Occipital lobe (tissue), 2 donors: ENCODE results near the gene GMDS. TPM values are rescaled to one million over a fixed set of nuclear protein-coding genes. Genes with fewer than 3 reads are reported as not detected.

ENCODE experiments used
- DNase-seq: peaks from one replicate; lab custom pipeline; 2025; lab: John Stamatoyannopoulos, UW
- total RNA-seq: library from RNA; depleted of rRNA; stranded (reverse); fragments of >200 nt; gene quantifications from one replicate; pipeline ENCODE4 v1.2.3, GENCODE V29; 2014

GMDS gene
- total RNA-seq, 1 donor from 2014 or later: 6.1 TPM

GRCh38 chr6:1812034-1812433 is 433.4 kb downstream of the GMDS start:
- no peak for DNase-seq

GRCh38 chr6:1810880-1811279 is 434.5 kb downstream of the GMDS start:
- no peak for DNase-seq

DNA sequence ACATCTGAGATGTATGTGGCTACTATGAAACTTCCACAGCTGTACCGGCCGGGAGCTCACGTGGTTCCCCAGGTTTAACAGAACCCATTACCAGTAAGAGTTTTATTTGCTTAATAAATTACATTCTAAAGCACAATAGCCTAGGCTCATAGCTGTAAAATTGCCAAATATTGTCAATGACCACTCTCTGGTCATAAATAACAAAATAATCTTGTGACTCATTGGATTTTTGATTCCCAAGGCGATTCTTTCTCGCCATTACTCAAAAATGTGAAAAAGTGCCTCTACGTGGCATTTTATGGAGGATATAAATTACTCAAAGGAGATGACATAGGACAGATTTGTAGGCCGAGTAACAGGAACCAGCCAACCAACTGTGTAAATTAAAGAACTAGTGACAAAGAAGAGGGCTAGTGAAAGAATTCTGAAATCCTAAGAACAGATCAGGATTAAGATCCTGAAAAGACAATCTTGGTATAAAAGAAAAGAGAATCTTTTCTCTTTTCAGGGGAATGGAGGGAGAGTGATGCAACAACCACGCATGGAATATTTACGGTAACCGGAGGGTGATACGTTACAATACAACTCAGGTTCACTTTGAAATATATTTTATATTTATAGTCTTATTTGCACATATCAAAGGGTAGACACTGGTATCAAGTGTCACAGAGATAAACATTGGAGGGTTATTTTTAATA is 436.0 kb downstream of the GMDS start:
- no peak for DNase-seq

DNA sequence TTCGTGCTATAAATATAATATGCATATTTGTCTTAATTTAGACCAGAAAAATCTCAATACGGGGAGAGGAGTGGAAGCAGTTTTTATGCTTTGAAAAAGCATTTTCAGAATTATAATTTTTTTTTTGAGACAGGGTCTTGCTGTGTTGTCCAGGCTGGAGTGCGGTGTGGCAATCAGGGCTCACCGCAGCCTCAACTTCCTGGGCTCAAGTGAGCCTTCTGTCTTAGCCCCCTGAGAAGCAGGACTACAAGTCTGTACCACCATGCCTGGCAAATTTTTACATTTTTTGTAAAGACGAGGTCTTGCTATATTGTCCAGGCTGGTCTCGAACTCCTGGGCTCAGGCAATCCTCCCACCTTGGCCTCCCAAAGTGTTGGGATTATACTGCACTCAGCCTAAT is 438.5 kb downstream of the GMDS start:
- no peak for DNase-seq

- DNase-seq: no peak
These were observed 442.7 kb downstream of the GMDS start for GRCh38 chr6:1802491-1803395.

GRCh38 chr6:1801401-1801800 is 444.0 kb downstream of the GMDS start:
- no peak for DNase-seq

- no peak for DNase-seq
These were observed 444.6 kb downstream of the GMDS start for GRCh38 chr6:1800845-1801244.

- no peak for DNase-seq
These were observed 446.5 kb downstream of the GMDS start for GRCh38 chr6:1798965-1799325.

GRCh38 chr6:1798303-1798964 is 447.0 kb downstream of the GMDS start:
- DNase-seq: no peak

DNA sequence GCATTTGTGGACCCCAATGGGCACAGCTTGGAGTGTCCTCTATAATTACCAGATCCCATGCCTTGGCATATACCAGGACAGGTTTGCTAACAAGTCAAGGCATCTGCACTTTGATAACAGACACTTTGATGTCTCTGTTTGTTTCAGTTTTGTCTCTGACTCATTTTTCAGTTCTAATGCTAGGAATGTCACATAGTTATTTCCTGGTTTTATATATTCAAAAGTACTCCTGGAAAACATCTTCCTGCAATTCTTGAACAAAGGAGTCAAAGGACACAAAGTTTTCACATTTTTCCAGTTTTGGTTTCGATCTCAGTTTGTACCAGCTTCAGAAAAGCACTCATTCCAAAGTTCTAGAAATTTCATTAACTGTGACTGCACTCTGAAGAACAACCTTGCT is 447.6 kb downstream of the GMDS start:
- no peak for DNase-seq

DNA sequence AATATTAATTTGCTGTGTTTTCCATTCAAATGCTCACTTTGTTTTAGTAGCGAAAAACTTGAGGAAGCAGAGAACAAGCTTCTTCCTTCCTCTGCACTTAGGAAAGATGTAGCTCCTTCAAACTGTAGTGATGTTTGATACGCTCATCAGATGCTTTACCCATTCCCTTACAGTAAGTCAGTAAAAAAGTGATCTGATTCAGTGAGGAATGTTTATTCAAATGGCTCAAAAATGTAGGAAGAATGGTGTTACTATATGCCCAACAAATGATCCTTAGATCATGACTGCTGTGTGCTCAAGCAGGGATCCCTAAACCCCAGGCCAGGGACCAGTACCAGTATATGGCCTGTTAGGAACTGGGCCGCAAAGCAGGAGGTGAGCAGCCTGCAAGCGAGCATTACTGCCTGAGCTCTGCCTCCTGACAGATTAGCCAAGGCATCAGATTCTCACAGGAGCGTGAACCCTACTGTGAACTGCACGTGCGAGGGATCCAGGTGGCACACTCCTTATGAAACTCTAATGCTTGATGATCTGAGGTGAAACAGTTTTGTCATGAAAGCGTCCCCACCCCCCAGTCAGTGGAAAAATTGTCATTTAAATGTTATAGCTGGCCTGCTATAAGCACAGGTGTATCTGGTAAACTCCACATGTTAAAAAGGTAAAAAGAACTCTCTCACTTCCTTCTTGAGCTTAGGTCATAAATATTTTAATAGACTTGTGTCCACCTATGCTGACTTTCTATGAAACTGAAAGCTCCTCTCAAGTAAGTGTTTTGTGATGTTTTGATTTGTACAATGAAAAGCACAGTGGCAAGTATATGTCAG is 448.5 kb downstream of the GMDS start:
- no peak for DNase-seq

- DNase-seq: no peak
These were observed 449.5 kb downstream of the GMDS start for GRCh38 chr6:1795910-1796309.

DNA sequence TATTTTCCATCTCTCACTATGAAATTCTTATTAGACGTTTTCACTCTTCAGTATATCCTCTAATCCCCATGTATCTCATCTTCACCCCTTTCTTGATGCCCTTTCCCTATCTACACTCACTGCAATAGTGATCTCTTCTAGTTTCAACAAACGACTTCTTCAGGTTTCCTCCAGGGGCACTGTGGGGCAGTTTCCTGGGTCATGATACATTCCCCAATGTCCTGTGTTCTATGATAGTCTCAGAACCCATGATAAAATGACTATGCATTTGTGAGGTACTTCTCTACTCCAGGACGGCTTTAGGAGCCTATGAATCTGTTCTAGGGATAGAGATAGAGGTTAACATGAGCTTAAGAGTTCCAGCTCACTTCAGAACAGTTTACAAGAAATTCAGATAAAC is 452.4 kb downstream of the GMDS start:
- no peak for DNase-seq

- DNase-seq: no peak
These were observed 454.7 kb downstream of the GMDS start for GRCh38 chr6:1790684-1791083.

- no peak for DNase-seq
These were observed 456.3 kb downstream of the GMDS start for GRCh38 chr6:1789092-1789491.

- DNase-seq: no peak
These were observed 457.5 kb downstream of the GMDS start for GRCh38 chr6:1787894-1788293.

- DNase-seq: no peak
These were observed 458.7 kb downstream of the GMDS start for GRCh38 chr6:1786455-1787453.

DNA sequence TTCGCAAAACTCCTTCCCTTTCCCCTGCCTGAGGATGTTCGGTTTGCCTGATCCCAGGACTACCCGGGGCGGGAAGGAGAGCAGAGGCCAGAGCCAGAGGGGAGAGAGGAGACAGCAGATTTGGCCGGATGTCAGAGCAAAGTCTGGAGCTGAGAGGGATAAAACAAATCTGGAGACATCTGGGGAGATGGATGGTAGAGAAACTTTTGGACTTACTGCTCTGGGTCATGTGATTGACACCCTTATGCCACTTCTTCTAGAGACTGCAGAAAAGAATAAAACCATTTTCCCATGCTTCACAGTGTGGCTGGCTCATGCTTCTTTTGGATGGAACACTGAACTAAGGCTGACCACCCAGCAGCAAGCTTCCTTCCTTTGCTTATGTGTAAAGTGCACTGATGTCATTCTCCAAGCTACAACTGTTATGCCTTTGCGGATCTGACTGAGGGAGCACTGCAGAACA is 461.0 kb downstream of the GMDS start:
- no peak for DNase-seq

DNA sequence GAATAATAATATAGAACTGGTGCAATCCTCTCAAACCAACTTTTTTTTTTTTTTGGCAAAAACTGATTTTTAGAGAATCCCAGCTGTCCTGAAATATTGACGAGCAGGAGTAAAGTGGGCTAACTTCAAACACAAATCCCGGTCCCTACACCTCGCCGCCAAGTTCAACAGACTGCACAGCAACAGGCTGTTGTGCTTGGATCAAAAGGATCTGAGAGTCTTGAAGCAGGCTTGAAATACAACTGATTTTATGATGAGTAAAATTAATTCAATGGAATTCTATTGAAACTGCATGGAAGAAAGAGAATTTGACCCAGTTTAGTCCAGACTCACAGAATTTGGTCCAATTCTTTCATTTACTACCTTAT is 463.6 kb downstream of the GMDS start:
- no peak for DNase-seq

GRCh38 chr6:1781152-1781816 is 464.1 kb downstream of the GMDS start:
- no peak for DNase-seq
